Mesendoderm (in vitro differentiated cells): Measurements from ENCODE around the gene DZANK1.
"Not testable (repeated sequence)": the region's sequence is repeated elsewhere in the genome, so short reads cannot be mapped to it uniquely, and the experiment has no call there.

Experiments used
- DNase-seq: peaks from one replicate; pipeline ENCODE4 v3.0.0; 2013
- H2AK5ac ChIP-seq: 2 replicates; pipeline ENCODE4 v1.6.1; 2013; ENCODE audit warnings: low read length, inconsistent platforms
- H2BK120ac ChIP-seq: 2 replicates; pipeline ENCODE4 v1.6.1; 2013; ENCODE audit warnings: low read depth, mild to moderate bottlenecking, low read length, moderate library complexity, mixed read lengths
- H2BK15ac ChIP-seq: replicated peaks from 2 replicates; pipeline ENCODE4 v1.6.1; 2013; ENCODE audit warnings: low read depth, mild to moderate bottlenecking, moderate library complexity
- H2BK5ac ChIP-seq: 2 replicates; pipeline ENCODE4 v1.6.1; 2013; ENCODE audit warnings: low read length, inconsistent platforms
- H3K18ac ChIP-seq: 2 replicates; pipeline ENCODE4 v1.6.1; 2013; ENCODE audit warnings: mild to moderate bottlenecking, low read length, mixed read lengths
- H3K23ac ChIP-seq: one replicate; pipeline ENCODE4 v1.6.1; 2013; ENCODE audit warnings: low read length
- H3K27ac ChIP-seq: 2 replicates; pipeline ENCODE4 v1.5.1; 2013; ENCODE audit warnings: low read depth, mild to moderate bottlenecking, inconsistent platforms, low read length, moderate library complexity
- H3K27me3 ChIP-seq: 2 replicates; pipeline ENCODE4 v1.6.1; 2013; ENCODE audit warnings: low read length, control low read depth, mild to moderate bottlenecking, inconsistent platforms; ENCODE audit not compliant: insufficient read depth, poor library complexity
- H3K36me3 ChIP-seq: 2 replicates; pipeline ENCODE4 v1.6.1; 2013; ENCODE audit warnings: low read length, inconsistent platforms; ENCODE audit not compliant: control insufficient read depth, insufficient read depth
- H3K4ac ChIP-seq: one replicate; pipeline ENCODE4 v1.6.1; 2013; ENCODE audit warnings: low read depth, mild to moderate bottlenecking, low read length, moderate library complexity
- H3K4me1 ChIP-seq: 2 replicates; pipeline ENCODE4 v1.6.1; 2013; ENCODE audit warnings: low read depth, low read length, inconsistent platforms; ENCODE audit not compliant: control insufficient read depth
- H3K4me2 ChIP-seq: 2 replicates; pipeline ENCODE4 v1.6.1; 2013; ENCODE audit warnings: low read length
- H3K4me3 ChIP-seq: 2 replicates; pipeline ENCODE4 v1.5.1; 2013; ENCODE audit warnings: mild to moderate bottlenecking, low read length
- H3K56ac ChIP-seq: one replicate; pipeline ENCODE4 v1.6.1; 2013; ENCODE audit warnings: low read length
- H3K79me1 ChIP-seq: 2 replicates; pipeline ENCODE4 v1.6.1; 2013; ENCODE audit warnings: low read length, inconsistent platforms
- H3K79me2 ChIP-seq: 2 replicates; pipeline ENCODE4 v1.6.1; 2013; ENCODE audit warnings: mild to moderate bottlenecking, low read length; ENCODE audit not compliant: control insufficient read depth, insufficient read depth
- H3K9ac ChIP-seq: 2 replicates; pipeline ENCODE4 v1.6.1; 2013; ENCODE audit warnings: low read length, inconsistent platforms
- H4K5ac ChIP-seq: one replicate; pipeline ENCODE4 v1.6.1; 2013; ENCODE audit warnings: low read length
- H4K8ac ChIP-seq: one replicate; pipeline ENCODE4 v1.6.1; 2013; ENCODE audit warnings: low read depth, mild to moderate bottlenecking, control low read depth, low read length, moderate library complexity
- WGBS: extraction: QIAGEN DNeasy Blood & Tissue Kit; methylation state at CpG from one replicate; pipeline ENCODE4 v1.1.7; 2013; ENCODE audit warnings: low lambda C conversion rate, missing lambda C conversion rate; ENCODE audit not compliant: insufficient coverage; ENCODE audit errors: extremely low coverage; 5-methylcytosine and 5-hydroxymethylcytosine counted together

DZANK1 gene

DNA sequence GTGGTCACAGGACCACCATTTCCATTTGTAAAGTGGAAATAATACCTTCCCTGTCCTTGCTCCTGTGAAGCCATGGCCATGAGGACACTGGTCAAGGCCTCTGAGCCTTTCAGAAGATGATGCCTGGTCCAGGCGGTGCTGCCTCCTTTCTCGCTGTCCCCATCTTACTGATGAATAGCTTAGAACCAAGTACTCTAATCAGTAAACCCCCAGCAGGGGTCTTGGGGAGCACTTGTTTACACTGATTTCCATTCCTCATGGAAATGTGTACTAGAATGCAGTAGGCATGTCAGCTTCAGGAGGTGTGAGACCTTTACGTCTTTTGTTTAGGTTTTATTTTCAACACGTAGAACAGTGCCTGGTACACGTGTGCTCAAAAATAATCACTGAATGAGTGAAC, 75.1 kb downstream of the DZANK1 start:
- no peak overlapping the region for H3K4me2 ChIP-seq
- no peak overlapping the region for H3K56ac ChIP-seq
- H3K9ac ChIP-seq: no peak overlapping the region
- H3K4me1 ChIP-seq: peaks cover 4% of the 10 kb centered on the region
- no peaks in the 10 kb centered on the region for H3K79me2 ChIP-seq
- DNase-seq: peak; percentile 65
- H2BK120ac ChIP-seq: no peak overlapping the region
- H3K23ac ChIP-seq: no peak overlapping the region
- H2BK15ac ChIP-seq: no peak overlapping the region
- H3K27ac ChIP-seq: no peak overlapping the region
- WGBS: no CpG with 5 or more reads among the region's 5 CpGs
- no peaks in the 10 kb centered on the region for H3K79me1 ChIP-seq
- no peaks in the 10 kb centered on the region for H3K36me3 ChIP-seq
- H3K18ac ChIP-seq: no peak overlapping the region
- no peak overlapping the region for H4K5ac ChIP-seq
- H4K8ac ChIP-seq: no peak overlapping the region
- no peak overlapping the region for H3K4ac ChIP-seq
- no peak overlapping the region for H2BK5ac ChIP-seq
- H3K27me3 ChIP-seq: no peaks in the 10 kb centered on the region
- no peak overlapping the region for H2AK5ac ChIP-seq
- H3K4me3 ChIP-seq: no peak overlapping the region

DNA sequence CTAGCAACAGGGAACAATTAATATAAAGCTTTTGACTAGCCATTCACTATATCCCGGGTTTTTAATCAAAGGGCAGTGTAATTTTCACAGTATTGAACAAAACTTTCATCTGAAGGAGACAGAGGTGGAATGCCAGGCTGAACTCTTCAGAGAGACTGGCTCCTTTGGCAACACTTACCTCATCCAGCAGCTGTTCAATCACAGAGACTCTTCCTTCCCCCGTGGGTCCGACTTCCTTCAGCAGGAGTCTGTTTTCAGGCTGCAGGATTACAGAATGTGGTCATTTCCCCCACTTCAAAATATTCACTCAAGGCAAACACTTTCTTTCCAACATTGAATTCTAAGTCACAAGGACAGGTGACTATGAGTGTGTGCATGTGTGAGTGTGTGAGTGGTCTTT, 76.6 kb downstream of the DZANK1 start:
- Histone ChIP-seq H3K56ac (no peak overlapping the region), H3K9ac (no peak overlapping the region), H3K23ac (no peak overlapping the region), H3K4me2 (no peak overlapping the region), H3K4ac (no peak overlapping the region), H4K5ac (no peak overlapping the region), H3K4me3 (no peak overlapping the region), H3K79me1 (no peaks in the 10 kb centered on the region), H3K79me2 (no peaks in the 10 kb centered on the region), H2BK15ac (no peak overlapping the region), H2BK5ac (no peak overlapping the region), H3K27me3 (no peaks in the 10 kb centered on the region), H3K27ac (no peak overlapping the region), H3K18ac (no peak overlapping the region), H3K36me3 (no peaks in the 10 kb centered on the region), H3K4me1 (peaks cover 4% of the 10 kb centered on the region), H2AK5ac (no peak overlapping the region), H4K8ac (no peak overlapping the region), H2BK120ac (no peak overlapping the region)
- no peak for DNase-seq
- WGBS: no CpG with 5 or more reads among the region's 3 CpGs

DNA sequence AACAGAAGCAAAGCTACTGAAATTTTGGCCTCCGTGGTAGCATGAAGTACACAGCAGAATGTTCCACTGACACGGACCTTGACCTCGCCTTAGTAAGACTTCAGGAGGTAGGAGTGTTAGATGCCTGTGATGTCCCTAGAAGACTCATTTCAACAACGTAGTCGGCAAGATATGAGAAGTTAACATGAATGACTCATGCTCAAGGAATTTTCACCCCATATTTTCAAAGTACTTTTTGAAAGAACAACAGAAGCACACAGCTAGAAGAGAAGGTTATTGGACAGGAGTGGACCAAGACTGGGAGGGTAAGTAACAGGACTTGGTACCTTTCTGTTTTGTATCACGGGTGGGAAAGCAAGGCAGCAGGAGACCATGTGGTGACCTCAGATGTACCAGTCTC, 78.0 kb downstream of the DZANK1 start:
- Histone ChIP-seq H3K4ac (no peak overlapping the region), H3K27me3 (no peaks in the 10 kb centered on the region), H3K79me1 (no peaks in the 10 kb centered on the region), H2BK5ac (no peak overlapping the region), H3K79me2 (no peaks in the 10 kb centered on the region), H3K27ac (no peak overlapping the region), H3K9ac (no peak overlapping the region), H2BK15ac (no peak overlapping the region), H2BK120ac (no peak overlapping the region), H3K4me3 (no peak overlapping the region), H3K18ac (no peak overlapping the region), H3K4me1 (peaks cover under 1% of the 10 kb centered on the region), H3K56ac (no peak overlapping the region), H3K4me2 (no peak overlapping the region), H3K36me3 (no peaks in the 10 kb centered on the region), H3K23ac (no peak overlapping the region), H4K5ac (no peak overlapping the region), H2AK5ac (no peak overlapping the region), H4K8ac (no peak overlapping the region)
- WGBS: no CpG with 5 or more reads among the region's 6 CpGs
- DNase-seq: no peak

GRCh38 chr20:18380908-18381529, 85.8 kb downstream of the DZANK1 start:
- no peak overlapping the region for H3K56ac ChIP-seq
- H3K27me3 ChIP-seq: no peaks in the 10 kb centered on the region
- no peak overlapping the region for H4K5ac ChIP-seq
- H3K9ac ChIP-seq: no peak overlapping the region
- DNase-seq: peak; percentile 53
- H2BK120ac ChIP-seq: no peak overlapping the region
- no CpG with 5 or more reads among the region's 7 CpGs for WGBS
- no peaks in the 10 kb centered on the region for H3K4me1 ChIP-seq
- H3K4me3 ChIP-seq: no peak overlapping the region
- H3K18ac ChIP-seq: no peak overlapping the region
- no peak overlapping the region for H3K23ac ChIP-seq
- H3K4me2 ChIP-seq: no peak overlapping the region
- H4K8ac ChIP-seq: no peak overlapping the region
- H2BK15ac ChIP-seq: no peak overlapping the region
- no peak overlapping the region for H2AK5ac ChIP-seq
- no peak overlapping the region for H2BK5ac ChIP-seq
- no peak overlapping the region for H3K27ac ChIP-seq
- no peaks in the 10 kb centered on the region for H3K79me2 ChIP-seq
- no peak overlapping the region for H3K4ac ChIP-seq
- no peaks in the 10 kb centered on the region for H3K36me3 ChIP-seq
- no peaks in the 10 kb centered on the region for H3K79me1 ChIP-seq

- no peaks in the 10 kb centered on the region for H3K79me1 ChIP-seq
- no peak overlapping the region for H2AK5ac ChIP-seq
- H3K9ac ChIP-seq: no peak overlapping the region
- DNase-seq: no peak
- no peak overlapping the region for H3K27ac ChIP-seq
- WGBS: no CpG with 5 or more reads among the region's 8 CpGs
- H3K27me3 ChIP-seq: no peaks in the 10 kb centered on the region
- no peak overlapping the region for H3K18ac ChIP-seq
- H3K4me1 ChIP-seq: no peaks in the 10 kb centered on the region
- no peak overlapping the region for H4K5ac ChIP-seq
- H2BK5ac ChIP-seq: no peak overlapping the region
- H2BK120ac ChIP-seq: no peak overlapping the region
- H3K4ac ChIP-seq: no peak overlapping the region
- no peak overlapping the region for H3K23ac ChIP-seq
- H3K36me3 ChIP-seq: no peaks in the 10 kb centered on the region
- no peak overlapping the region for H2BK15ac ChIP-seq
- no peak overlapping the region for H3K4me3 ChIP-seq
- no peak overlapping the region for H4K8ac ChIP-seq
- no peak overlapping the region for H3K56ac ChIP-seq
- H3K79me2 ChIP-seq: no peaks in the 10 kb centered on the region
- H3K4me2 ChIP-seq: no peak overlapping the region
Observed at GRCh38 chr20:18377896-18378481, 88.8 kb downstream of the DZANK1 start.

GRCh38 chr20:18375551-18375950, 91.3 kb downstream of the DZANK1 start:
- not testable (repeated sequence) for H3K79me1 ChIP-seq, DNase-seq, H3K4me1 ChIP-seq, H3K9ac ChIP-seq, H2BK120ac ChIP-seq, H3K56ac ChIP-seq, H3K18ac ChIP-seq, H3K27me3 ChIP-seq, H4K5ac ChIP-seq, H3K36me3 ChIP-seq, H2BK15ac ChIP-seq, H3K4ac ChIP-seq, H2AK5ac ChIP-seq, H3K79me2 ChIP-seq, H3K4me2 ChIP-seq, H2BK5ac ChIP-seq, H3K23ac ChIP-seq, H3K27ac ChIP-seq, H3K4me3 ChIP-seq, H4K8ac ChIP-seq
- no CpG with 5 or more reads among the region's 28 CpGs for WGBS
